H1 (cell line): ENCODE measurements around the gene SSTR4. TPM values are rescaled to one million over a fixed set of nuclear protein-coding genes. Genes with fewer than 3 reads are reported as not detected.

Experiments
- CTCF ChIA-PET: fragments of 300-600 bp; sonication (Branson Sonifier 250); formaldehyde crosslinking; loops from one replicate; lab custom pipeline; 2021; ENCODE audit not compliant: partially characterized antibody; lab: Charles Lee
- POLR2A ChIA-PET: fragments of 300-600 bp; sonication (Branson Sonifier 250); formaldehyde crosslinking; loops from one replicate; lab custom pipeline; 2021; ENCODE audit warnings: inconsistent platforms; ENCODE audit not compliant: partially characterized antibody; lab: Charles Lee
- DNase-seq, 2 experiments: peaks; one replicate each; pipeline versions ENCODE4 v3.0.0 to v3.0.0-alpha.2; 2010 to 2022; ENCODE audit warnings: low spot score in 2 of 2, low read depth in 1 of 2, mixed read lengths in 1 of 2
- FAIRE-seq: peaks from 2 replicates; lab custom pipeline; 2011; peaks lifted over from hg19 to GRCh38; lab: Jason Lieb, UNC
- H2AFZ ChIP-seq: 2 replicates; pipeline ENCODE4 v1.8.1; 2012; ENCODE audit warnings: low read length, inconsistent platforms
- H2AK5ac ChIP-seq: 2 replicates; pipeline ENCODE4 v1.6.1; 2013; ENCODE audit warnings: low read depth, low read length
- H2BK120ac ChIP-seq: replicated peaks from 2 replicates; pipeline ENCODE3; 2013; ENCODE audit warnings: low read depth, low read length, inconsistent platforms
- H2BK12ac ChIP-seq: 2 replicates; pipeline ENCODE4 v1.6.1; 2013; ENCODE audit warnings: low read depth, low read length
- H2BK15ac ChIP-seq: 2 replicates; pipeline ENCODE4 v1.6.1; 2013; ENCODE audit warnings: low read length
- H2BK20ac ChIP-seq: 2 replicates; pipeline ENCODE4 v1.6.1; 2013; ENCODE audit warnings: low read length
- H2BK5ac ChIP-seq: 2 replicates; pipeline ENCODE4 v1.6.1; 2013; ENCODE audit warnings: low read depth, low read length
- H3K14ac ChIP-seq: 2 replicates; pipeline ENCODE4 v1.6.1; 2013; ENCODE audit warnings: inconsistent platforms; ENCODE audit not compliant: insufficient read length
- H3K18ac ChIP-seq: 2 replicates; pipeline ENCODE4 v1.6.1; 2013; ENCODE audit warnings: low read length; ENCODE audit errors: extremely low read depth
- H3K23ac ChIP-seq: 2 replicates; pipeline ENCODE4 v1.6.1; 2013; ENCODE audit warnings: inconsistent platforms; ENCODE audit not compliant: insufficient read length
- H3K23me2 ChIP-seq: 2 replicates; pipeline ENCODE4 v1.6.1; 2013; ENCODE audit warnings: low read depth, low read length
- H3K27ac ChIP-seq: 2 replicates; pipeline ENCODE4 v1.6.1; 2011; ENCODE audit warnings: low read depth, low read length, inconsistent platforms
- H3K27me3 ChIP-seq, 4 experiments: replicated peaks in 1 of 4; 1 replicate in 1 of 4; 2 replicates in 3 of 4; pipeline versions ENCODE4 v1.6.1 to v1.8.1; 2011 to 2013; ENCODE audit warnings: low read length in 3 of 4, mild to moderate bottlenecking in 3 of 4, inconsistent platforms in 2 of 4, mixed read lengths in 2 of 4, moderate library complexity in 1 of 4; ENCODE audit not compliant: control insufficient read depth in 3 of 4, insufficient read depth in 3 of 4; ENCODE audit errors: extremely low read depth in 1 of 4
- H3K36me3 ChIP-seq, 4 experiments: 2 replicates each; pipeline versions ENCODE4 v1.6.1 to v1.8.1; 2011 to 2013; ENCODE audit warnings: mild to moderate bottlenecking in 4 of 4, low read length in 3 of 4, moderate library complexity in 2 of 4, control low read depth in 1 of 4, inconsistent platforms in 1 of 4; ENCODE audit not compliant: insufficient read depth in 4 of 4, control insufficient read depth in 2 of 4
- H3K4ac ChIP-seq: replicated peaks from 2 replicates; pipeline ENCODE3; 2013; ENCODE audit warnings: low read length, low read depth, mixed read lengths, inconsistent platforms; ENCODE audit not compliant: insufficient read length
- H3K4me1 ChIP-seq, 4 experiments: replicated peaks in 1 of 4; 1 replicate in 1 of 4; 2 replicates in 3 of 4; pipeline versions ENCODE4 v1.6.1 to v1.8.1; 2011 to 2013; ENCODE audit warnings: low read length in 3 of 4, inconsistent platforms in 2 of 4, mixed read lengths in 1 of 4; ENCODE audit not compliant: insufficient read depth in 4 of 4, control insufficient read depth in 3 of 4
- H3K4me2 ChIP-seq, 2 experiments: 2 replicates each; pipeline versions ENCODE4 v1.6.1 to v1.8.1; 2011 to 2013; ENCODE audit warnings: low read depth in 2 of 2, low read length in 2 of 2, control low read depth in 1 of 2, inconsistent platforms in 1 of 2, mild to moderate bottlenecking in 1 of 2; ENCODE audit not compliant: insufficient read depth in 1 of 2
- H3K4me3 ChIP-seq, 4 experiments: fragments of 200-600, 300-600 bp in 1 of 4; sonication (generic), shearing (Covaris generic), sonication (Bioruptor Twin) in 1 of 4; 2 replicates each; pipeline versions ENCODE4 v1.5.1 to v1.8.1; 2011 to 2016; ENCODE audit warnings: low read length in 4 of 4, low read depth in 3 of 4, control low read depth in 2 of 4, inconsistent platforms in 2 of 4, mild to moderate bottlenecking in 2 of 4, mixed read lengths in 1 of 4, moderate library complexity in 1 of 4; ENCODE audit not compliant: insufficient read depth in 2 of 4; ENCODE audit errors: extremely low read depth in 1 of 4
- H3K56ac ChIP-seq: replicated peaks from 2 replicates; pipeline ENCODE3; 2013; ENCODE audit warnings: low read depth, mild to moderate bottlenecking, mixed read lengths, low read length, inconsistent platforms; ENCODE audit not compliant: insufficient read length
- H3K79me1 ChIP-seq: 2 replicates; pipeline ENCODE4 v1.6.1; 2013; ENCODE audit warnings: low read depth, low read length, control low read depth
- H3K79me2 ChIP-seq, 2 experiments: 2 replicates each; pipeline versions ENCODE4 v1.6.1 to v1.8.1; 2012 to 2013; ENCODE audit warnings: low read length in 2 of 2, mild to moderate bottlenecking in 2 of 2, inconsistent platforms in 1 of 2; ENCODE audit not compliant: insufficient read depth in 2 of 2, control insufficient read depth in 1 of 2
- H3K9ac ChIP-seq, 4 experiments: replicated peaks in 1 of 4; 1 replicate in 1 of 4; 2 replicates in 3 of 4; pipeline versions ENCODE4 v1.6.1 to v1.8.1; 2011 to 2013; ENCODE audit warnings: low read depth in 3 of 4, low read length in 3 of 4, control low read depth in 2 of 4, mild to moderate bottlenecking in 2 of 4, moderate library complexity in 2 of 4, inconsistent platforms in 1 of 4; ENCODE audit errors: extremely low read depth in 1 of 4
- H3K9me3 ChIP-seq, 2 experiments: 2 replicates each; pipeline versions ENCODE4 v1.6.1 to v1.8.1; 2012 to 2013; ENCODE audit warnings: mild to moderate bottlenecking in 2 of 2, moderate library complexity in 2 of 2, control low read depth in 1 of 2, inconsistent platforms in 1 of 2, low read depth in 1 of 2, low read length in 1 of 2, mixed read lengths in 1 of 2; ENCODE audit not compliant: insufficient read depth in 2 of 2
- H4K20me1 ChIP-seq, 2 experiments: replicated peaks in 1 of 2; 2 replicates each; pipeline versions ENCODE3 to v1.8.1; 2011 to 2013; ENCODE audit warnings: inconsistent platforms in 2 of 2, low read length in 2 of 2, mild to moderate bottlenecking in 1 of 2; ENCODE audit not compliant: insufficient read depth in 2 of 2, control insufficient read depth in 1 of 2
- H4K5ac ChIP-seq: 2 replicates; pipeline ENCODE4 v1.6.1; 2013; ENCODE audit warnings: low read length, low read depth, mixed read lengths, inconsistent platforms; ENCODE audit not compliant: insufficient read length
- H4K8ac ChIP-seq: 2 replicates; pipeline ENCODE4 v1.8.0; 2013; ENCODE audit warnings: mild to moderate bottlenecking, moderate library complexity, low read length, inconsistent platforms; ENCODE audit not compliant: insufficient read depth; ENCODE audit errors: extremely low read depth
- H4K91ac ChIP-seq: replicated peaks from 2 replicates; pipeline ENCODE3; 2013; ENCODE audit warnings: low read length, mixed read lengths, inconsistent platforms; ENCODE audit not compliant: insufficient read length
- CEBPB ChIP-seq: IDR thresholded peaks from 2 replicates; pipeline ENCODE4 v1.6.1; 2012; ENCODE audit warnings: low read depth, low read length
- HDAC2 ChIP-seq, 2 experiments: fragments of 300-600 bp in 1 of 2; sonication (generic) in 1 of 2; IDR thresholded peaks; 2 replicates each; pipeline ENCODE4 v1.6.1; 2011 to 2012; ENCODE audit warnings: low read depth in 2 of 2, low read length in 2 of 2, mild to moderate bottlenecking in 2 of 2, moderate library complexity in 2 of 2, borderline replicate concordance in 1 of 2, inconsistent platforms in 1 of 2
- JUND ChIP-seq: IDR thresholded peaks from 2 replicates; pipeline ENCODE4 v1.6.1; 2011; ENCODE audit warnings: mild to moderate bottlenecking, improper control_type of control experiment, low read length
- RAD21 ChIP-seq, 2 experiments: IDR thresholded peaks in 1 of 2; conservative IDR thresholded peaks in 1 of 2; 2 replicates each; pipeline ENCODE4 v1.6.1; 2011; ENCODE audit warnings: low read depth in 2 of 2, low read length in 2 of 2, improper control_type of control experiment in 1 of 2, inconsistent platforms in 1 of 2, mild to moderate bottlenecking in 1 of 2, moderate library complexity in 1 of 2
- SIX5 ChIP-seq: IDR thresholded peaks from 2 replicates; pipeline ENCODE4 v1.6.1; 2011; ENCODE audit warnings: mild to moderate bottlenecking, low read depth, low read length
- TCF12 ChIP-seq: IDR thresholded peaks from 2 replicates; pipeline ENCODE4 v1.6.1; 2011; ENCODE audit warnings: low read depth, mild to moderate bottlenecking, low read length
- WGBS, 2 experiments: shearing (Covaris generic) in 1 of 2; methylation state at CpG; one replicate each; pipeline versions ENCODE4 v1.1.6 to v1.1.7; 2013 to 2015; ENCODE audit warnings: low lambda C conversion rate in 2 of 2, mixed read lengths in 2 of 2, inconsistent platforms in 1 of 2, low coverage in 1 of 2, missing lambda C conversion rate in 1 of 2; ENCODE audit not compliant: insufficient replicate concordance in 2 of 2, insufficient coverage in 1 of 2, insufficient read length in 1 of 2; ENCODE audit errors: extremely low coverage in 1 of 2, missing lambda C conversion rate in 1 of 2; 5-methylcytosine and 5-hydroxymethylcytosine counted together
- polyA plus RNA-seq, 7 experiments: library from polyadenylated mRNA; depleted of rRNA in 3 of 7; stranded (reverse) in 5 of 7; unstranded in 2 of 7; fragments of >200 nt in 5 of 7; fragments of 200-250 nt in 2 of 7; gene quantifications; 1 replicate in 5 of 7; 2 replicates in 1 of 7; 4 replicates in 1 of 7; pipeline versions ENCODE4 v1.2.1 to v1.2.3, GENCODE V29; 2011 to 2013; ENCODE audit warnings: missing spikeins in 2 of 7, mixed read lengths in 2 of 7
- total RNA-seq: library from RNA; stranded (reverse); fragmentation: NEBNext Ultra II Directional; extraction: Animal tissue kit (Norgen Biotek cat#: 25700); gene quantifications from 2 replicates; pipeline ENCODE4 v1.2.1, GENCODE V29; 2021

The SSTR4 gene
- total and polyA plus RNA-seq, 2 of the 8 experiments (the other 6 are each of a cell fraction or from before 2014, with no cell fraction given): 0.05 TPM; not detected in 1

- H3K4ac ChIP-seq: no peak overlapping the region
- H4K20me1 ChIP-seq: no peaks in the 10 kb centered on the region
- no peaks in the 10 kb centered on the region for H3K27me3 ChIP-seq
- peak overlapping the region; percentile 94 for H2BK20ac ChIP-seq
- peak overlapping the region; percentile 63; the same call in 1 of the 2 replicates for H3K18ac ChIP-seq
- 89% methylated on average over 5 of the region's 5 CpGs; no CpG with 5 or more reads in 1 of the 2 experiments for WGBS, 2 experiments
- H3K36me3 ChIP-seq: no peaks in the 10 kb centered on the region
- ChIA-PET CTCF (interaction anchor here (0.6 to 11.7 kb wide), 17 partner anchors 11 to 474 kb away, joined by 3 to 90 read pairs (median 5); partner anchors contain the start of gene THBD), POLR2A (interaction anchor here (1.5 to 2.4 kb wide), 2 partner anchors 10 to 13 kb away, joined by 3 to 13 read pairs; no protein-coding TSS in a partner anchor)
- no peak for DNase-seq
- peak overlapping the region; percentile 26; the same call in 1 of the 2 replicates for H2BK15ac ChIP-seq
- H3K79me1 ChIP-seq: no peaks in the 10 kb centered on the region
- no peak overlapping the region for H3K14ac ChIP-seq
- no peak overlapping the region for H3K27ac ChIP-seq
- H3K9ac ChIP-seq: no peak overlapping the region
- H2AFZ ChIP-seq: no peak overlapping the region
- H4K91ac ChIP-seq: no peak overlapping the region
- no peak overlapping the region for H4K8ac ChIP-seq
- H3K4me2 ChIP-seq: no peak overlapping the region
- no peaks in the 10 kb centered on the region for H3K79me2 ChIP-seq
- H3K56ac ChIP-seq: no peak overlapping the region
- no peak for FAIRE-seq
- no peak overlapping the region for H3K23ac ChIP-seq
- H3K23me2 ChIP-seq: no peaks in the 10 kb centered on the region
- peaks cover 0 to 5% of the 10 kb centered on the region in 2 experiments; a peak in 1 of 4 replicates for H3K9me3 ChIP-seq
- peak overlapping the region; percentile 54; the same call in 1 of the 2 replicates for H2BK5ac ChIP-seq
- peak overlapping the region; percentile 91; the same call in 1 of the 2 replicates for H2BK12ac ChIP-seq
- H3K4me3 ChIP-seq: no peak overlapping the region
- H3K4me1 ChIP-seq: peaks cover 0 to 9% (median 4%) of the 10 kb centered on the region in 4 experiments; a peak in 5 of 7 replicates
- peak overlapping the region; percentile 11 for H2BK120ac ChIP-seq
- no peak for TF ChIP-seq SIX5
- TF ChIP-seq RAD21 (IDR thresholded peaks at IDR 0.05 in 1 of 2, conservative IDR thresholded peaks at IDR 0.05 in 1 of 2; ENCODE audit: low read depth in 2 of 2, low read length in 2 of 2): no peak
- TF ChIP-seq TCF12: no peak
- no peak for TF ChIP-seq HDAC2 (IDR thresholded peaks at IDR 0.05; ENCODE audit: borderline replicate concordance in 1 of 2, low read depth in 2 of 2, low read length in 2 of 2)
- TF ChIP-seq JUND: no peak
- no peak for TF ChIP-seq CEBPB
- peak overlapping the region; percentile 91; the same call in 1 of the 2 replicates for H2AK5ac ChIP-seq
- no peak overlapping the region for H4K5ac ChIP-seq
Measured at GRCh38 chr20:23061262-23061661, 26.1 kb downstream of the SSTR4 start.
